Activated T-helper 1 cell treated with anti-CD3 and anti-CD28 coated beads, Interleukin-12 subunit alpha, Interleukin-12 subunit beta, Interleukin-2, Interleukin-4 antibody, amounts not matched to agents 30 ng/mL and 10 ng/mL and 1 ng/mL, durations not matched to agents 14 hours and 24 hours and 36 hours (primary cell): Measurements from ENCODE around the gene RASIP1. TPM values are rescaled to one million over a fixed set of nuclear protein-coding genes. Genes with fewer than 3 reads are reported as not detected.
"Not testable (repeated sequence)": the region's sequence is repeated elsewhere in the genome, so short reads cannot be mapped to it uniquely, and the experiment has no call there.

Source experiments
- DNase-seq: peaks from one replicate; pipeline ENCODE4 v3.0.0; 2021; ENCODE audit warnings: low spot score
- H3K27ac Mint-ChIP-seq: one replicate; pipeline ENCODE4 v1.8.0; 2021; ENCODE audit warnings: mild to moderate bottlenecking, mixed read lengths
- H3K27me3 Mint-ChIP-seq: one replicate; pipeline ENCODE4 v1.8.0; 2022; ENCODE audit warnings: mild to moderate bottlenecking, moderate library complexity, mixed read lengths; ENCODE audit not compliant: insufficient read depth
- H3K36me3 Mint-ChIP-seq: one replicate; pipeline ENCODE4 v1.8.0; 2021; ENCODE audit warnings: low read depth, mixed read lengths
- H3K4me1 Mint-ChIP-seq: one replicate; pipeline ENCODE4 v1.8.0; 2021; ENCODE audit warnings: low read depth, mixed read lengths
- H3K4me3 Mint-ChIP-seq: one replicate; pipeline ENCODE4 v1.8.0; 2021; ENCODE audit warnings: mild to moderate bottlenecking, moderate library complexity, mixed read lengths
- H3K9me3 Mint-ChIP-seq: one replicate; pipeline ENCODE4 v1.8.0; 2021; ENCODE audit warnings: mixed read lengths
- intact Hi-C: fragments of 100-400 bp; cut with micrococcal nuclease; formaldehyde crosslinking; loops from one replicate; pipeline ENCODE4 v1.15.1; 2024
- total RNA-seq: library from RNA; stranded (reverse); gene quantifications from 2 replicates; pipeline ENCODE4 v1.2.3, GENCODE V29; 2022

Gene RASIP1
- total RNA-seq, 1 donor from 2014 or later: 0.44 TPM

DNA sequence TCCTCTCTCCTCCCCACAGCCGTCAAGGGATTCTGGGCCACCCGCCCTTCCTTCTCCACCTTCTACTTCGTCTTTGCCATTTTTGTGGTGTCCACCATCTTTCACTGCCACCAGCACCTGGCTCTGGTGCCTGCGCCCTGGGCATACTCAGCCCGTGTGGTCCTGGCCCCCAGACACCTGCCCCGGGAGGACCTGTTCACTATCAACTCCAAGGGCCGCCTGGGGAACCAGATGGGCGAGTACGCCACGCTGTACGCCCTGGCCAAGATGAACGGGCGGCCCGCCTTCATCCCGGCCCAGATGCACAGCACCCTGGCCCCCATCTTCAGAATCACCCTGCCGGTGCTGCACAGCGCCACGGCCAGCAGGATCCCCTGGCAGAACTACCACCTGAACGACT is 60.4 kb downstream of the RASIP1 start:
- intact Hi-C loops: not testable (repeated sequence)

GRCh38 chr19:48678201-48678600 is 62.2 kb downstream of the RASIP1 start:
- H3K36me3 Mint-ChIP-seq: no peaks in the 10 kb centered on the region
- H3K27ac Mint-ChIP-seq: no peak overlapping the region
- peaks cover 8% of the 10 kb centered on the region for H3K4me1 Mint-ChIP-seq
- H3K4me3 Mint-ChIP-seq: no peak overlapping the region
- intact Hi-C loops: no loop called here
- no peak for DNase-seq
- peaks cover 4% of the 10 kb centered on the region for H3K27me3 Mint-ChIP-seq
- no peaks in the 10 kb centered on the region for H3K9me3 Mint-ChIP-seq

More for the DNA sequence above, 60.4 kb downstream of the RASIP1 start:
- not testable (repeated sequence) for H3K4me3 Mint-ChIP-seq, H3K36me3 Mint-ChIP-seq, H3K9me3 Mint-ChIP-seq, H3K4me1 Mint-ChIP-seq, DNase-seq, H3K27ac Mint-ChIP-seq, H3K27me3 Mint-ChIP-seq

- Mint-ChIP-seq H3K27ac (no peak overlapping the region), H3K4me1 (peaks cover 8% of the 10 kb centered on the region)
Observed at GRCh38 chr19:48676887-48677286, 63.5 kb downstream of the RASIP1 start.

GRCh38 chr19:48676487-48676886 is 63.9 kb downstream of the RASIP1 start:
- Mint-ChIP-seq H3K36me3 (no peaks in the 10 kb centered on the region), H3K4me1 (peaks cover 8% of the 10 kb centered on the region), H3K27me3 (peaks cover 4% of the 10 kb centered on the region), H3K4me3 (no peak overlapping the region), H3K27ac (no peak overlapping the region), H3K9me3 (no peaks in the 10 kb centered on the region)
- DNase-seq: no peak
- intact Hi-C loops: no loop called here

More at GRCh38 chr19:48676887-48677286, 63.5 kb downstream of the RASIP1 start:
- DNase-seq: no peak
- H3K4me3 Mint-ChIP-seq: no peak overlapping the region
- no peaks in the 10 kb centered on the region for H3K36me3 Mint-ChIP-seq
- intact Hi-C loops: no loop called here
- H3K27me3 Mint-ChIP-seq: peaks cover 4% of the 10 kb centered on the region
- H3K9me3 Mint-ChIP-seq: no peaks in the 10 kb centered on the region

DNA sequence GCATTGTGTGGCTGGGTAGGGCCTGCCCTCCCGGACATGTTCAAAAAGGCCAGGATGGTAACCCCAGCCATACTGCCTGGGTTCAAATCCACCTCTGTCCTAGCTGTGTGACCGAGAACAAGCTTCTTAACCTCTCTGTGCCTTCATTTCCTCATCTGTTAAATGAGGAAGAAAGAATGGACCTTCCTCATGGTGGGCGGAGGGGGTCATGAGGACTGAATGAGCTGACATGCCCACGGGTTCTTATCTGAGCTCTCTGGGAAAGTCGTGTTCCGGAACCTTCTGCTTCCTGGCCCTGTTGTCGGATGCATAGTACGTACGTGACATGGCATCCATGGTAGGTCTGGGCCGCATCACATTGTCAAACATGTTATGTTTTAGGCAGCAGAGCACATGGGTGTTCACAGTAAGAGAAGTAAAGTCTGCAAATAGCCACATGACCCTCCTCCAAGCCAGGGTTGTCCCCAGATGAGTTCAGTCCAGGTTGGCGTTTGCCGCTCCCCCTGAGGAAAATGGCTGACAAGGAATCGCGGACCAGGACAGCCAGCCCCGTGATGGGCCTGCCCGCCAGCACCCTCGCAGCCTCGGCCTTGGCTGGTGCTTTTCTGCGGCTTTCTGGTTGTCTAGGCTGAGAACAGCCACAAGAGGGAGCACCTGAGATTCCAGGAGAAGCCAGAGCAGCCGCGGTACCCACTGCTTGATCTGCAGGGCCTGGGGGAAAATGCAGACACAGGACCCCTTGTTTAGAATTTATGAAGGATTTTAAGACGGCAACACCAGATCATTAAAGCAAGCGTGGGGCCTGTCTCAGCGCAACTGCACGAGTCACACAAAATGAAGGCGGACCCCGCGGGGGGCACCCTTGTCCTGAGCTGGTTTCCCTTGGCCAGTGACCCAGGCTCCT is 65.2 kb downstream of the RASIP1 start:
- DNase-seq: peak; percentile 69
- H3K36me3 Mint-ChIP-seq: no peaks in the 10 kb centered on the region
- intact Hi-C loops: loop anchor here (1.0 to 2.0 kb wide), 3 partner anchors 14 to 64 kb away; partner anchors contain the start of gene CA11
- no peak overlapping the region for H3K4me3 Mint-ChIP-seq
- H3K27me3 Mint-ChIP-seq: peaks cover 4% of the 10 kb centered on the region
- no peaks in the 10 kb centered on the region for H3K9me3 Mint-ChIP-seq
- H3K4me1 Mint-ChIP-seq: peaks cover 8% of the 10 kb centered on the region
- no peak overlapping the region for H3K27ac Mint-ChIP-seq

DNA sequence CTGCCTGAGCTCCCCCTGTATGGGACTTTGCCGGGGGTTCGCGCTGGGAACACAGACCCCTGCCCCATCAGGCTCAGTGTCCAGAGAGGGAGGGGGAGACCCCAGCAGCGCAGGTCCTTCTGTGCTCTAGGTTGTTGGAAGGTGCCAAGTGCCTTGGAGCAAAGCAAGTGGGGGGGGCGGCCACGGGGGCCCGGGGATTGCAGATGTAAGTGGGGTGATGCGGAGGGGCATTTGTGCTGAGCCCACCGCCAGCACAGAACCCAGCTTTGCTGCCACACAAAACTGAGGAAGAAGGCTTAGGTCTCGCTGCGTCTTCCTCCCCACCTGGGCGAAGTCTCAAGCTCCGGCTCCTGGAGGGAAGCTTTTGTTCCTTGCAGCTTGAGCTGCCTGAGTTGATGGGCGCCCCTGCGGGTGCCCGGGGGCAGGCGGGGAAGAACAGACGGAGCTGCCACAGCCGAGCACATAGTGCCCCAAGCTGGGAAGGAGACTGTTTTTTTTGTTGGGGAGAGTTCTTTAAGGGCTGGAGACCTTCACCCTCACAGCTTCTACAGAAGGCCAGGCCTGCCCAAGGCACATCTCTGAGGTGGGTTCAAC is 66.1 kb downstream of the RASIP1 start:
- H3K27ac Mint-ChIP-seq: no peak overlapping the region
- H3K27me3 Mint-ChIP-seq: peaks cover 4% of the 10 kb centered on the region
- no peak for DNase-seq
- H3K4me1 Mint-ChIP-seq: peaks cover 8% of the 10 kb centered on the region
- H3K36me3 Mint-ChIP-seq: no peaks in the 10 kb centered on the region
- intact Hi-C loops: loop anchor here (2.0 kb wide), 1 partner anchor 64 kb away; no protein-coding TSS in a partner anchor
- H3K9me3 Mint-ChIP-seq: no peaks in the 10 kb centered on the region
- H3K4me3 Mint-ChIP-seq: no peak overlapping the region

GRCh38 chr19:48673436-48674100 is 66.8 kb downstream of the RASIP1 start:
- H3K27ac Mint-ChIP-seq: no peak overlapping the region
- peaks cover 8% of the 10 kb centered on the region for H3K4me1 Mint-ChIP-seq
- peaks cover 4% of the 10 kb centered on the region for H3K27me3 Mint-ChIP-seq
- no peak for DNase-seq
- intact Hi-C loops: loop anchor here (2.0 kb wide), 1 partner anchor 65 kb away; no protein-coding TSS in a partner anchor
- H3K9me3 Mint-ChIP-seq: no peaks in the 10 kb centered on the region
- no peak overlapping the region for H3K4me3 Mint-ChIP-seq
- H3K36me3 Mint-ChIP-seq: no peaks in the 10 kb centered on the region

- intact Hi-C loops: no loop called here
- no peaks in the 10 kb centered on the region for H3K36me3 Mint-ChIP-seq
- no peak within 1 kb of the TSS for H3K27ac Mint-ChIP-seq
- no peak for DNase-seq
- no peaks in the 10 kb centered on the region for H3K9me3 Mint-ChIP-seq
- peaks cover 8% of the 10 kb centered on the region for H3K4me1 Mint-ChIP-seq
- H3K4me3 Mint-ChIP-seq: no peak within 1 kb of the TSS
- peaks cover 4% of the 10 kb centered on the region for H3K27me3 Mint-ChIP-seq
Observed at GRCh38 chr19:48672994-48673393, 67.4 kb downstream of the RASIP1 start, which contains the start of gene NTN5. Gene NTN5, minus strand, starts transcription at chr19:48673017. Its CDS starts 2,031 bp downstream, at chr19:48670986.

DNA sequence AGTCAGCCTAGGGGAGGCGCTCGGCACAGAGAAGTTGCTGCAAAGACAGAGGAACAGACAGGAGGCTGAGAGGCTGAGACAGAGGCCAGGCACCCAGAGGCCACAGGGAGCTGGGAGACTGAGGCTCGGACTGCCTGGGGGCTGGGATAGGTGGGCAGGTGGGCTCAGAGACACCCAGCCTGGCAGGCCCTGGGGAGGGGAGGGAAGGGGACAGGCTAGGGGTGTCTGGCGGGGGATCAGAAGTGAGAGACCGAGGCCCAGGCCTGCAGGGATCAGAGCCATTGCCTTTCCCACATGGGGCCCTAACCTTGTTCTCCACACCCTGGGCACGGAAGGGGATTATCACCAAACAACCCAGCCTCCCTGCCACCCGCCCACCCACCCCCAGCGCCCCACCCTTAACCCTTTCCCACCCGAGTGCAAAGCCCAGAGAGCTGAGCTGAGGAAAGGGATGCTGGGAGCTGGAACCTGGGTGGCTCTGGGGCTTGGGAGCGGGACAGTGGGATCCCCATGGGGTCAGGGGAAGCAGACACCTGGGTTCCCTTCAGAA is 68.9 kb downstream of the RASIP1 start:
- peaks cover 8% of the 10 kb centered on the region for H3K4me1 Mint-ChIP-seq
- no peaks in the 10 kb centered on the region for H3K36me3 Mint-ChIP-seq
- intact Hi-C loops: no loop called here
- no peak overlapping the region for H3K4me3 Mint-ChIP-seq
- DNase-seq: no peak
- H3K27ac Mint-ChIP-seq: no peak overlapping the region
- no peaks in the 10 kb centered on the region for H3K9me3 Mint-ChIP-seq
- H3K27me3 Mint-ChIP-seq: peaks cover 3% of the 10 kb centered on the region

DNA sequence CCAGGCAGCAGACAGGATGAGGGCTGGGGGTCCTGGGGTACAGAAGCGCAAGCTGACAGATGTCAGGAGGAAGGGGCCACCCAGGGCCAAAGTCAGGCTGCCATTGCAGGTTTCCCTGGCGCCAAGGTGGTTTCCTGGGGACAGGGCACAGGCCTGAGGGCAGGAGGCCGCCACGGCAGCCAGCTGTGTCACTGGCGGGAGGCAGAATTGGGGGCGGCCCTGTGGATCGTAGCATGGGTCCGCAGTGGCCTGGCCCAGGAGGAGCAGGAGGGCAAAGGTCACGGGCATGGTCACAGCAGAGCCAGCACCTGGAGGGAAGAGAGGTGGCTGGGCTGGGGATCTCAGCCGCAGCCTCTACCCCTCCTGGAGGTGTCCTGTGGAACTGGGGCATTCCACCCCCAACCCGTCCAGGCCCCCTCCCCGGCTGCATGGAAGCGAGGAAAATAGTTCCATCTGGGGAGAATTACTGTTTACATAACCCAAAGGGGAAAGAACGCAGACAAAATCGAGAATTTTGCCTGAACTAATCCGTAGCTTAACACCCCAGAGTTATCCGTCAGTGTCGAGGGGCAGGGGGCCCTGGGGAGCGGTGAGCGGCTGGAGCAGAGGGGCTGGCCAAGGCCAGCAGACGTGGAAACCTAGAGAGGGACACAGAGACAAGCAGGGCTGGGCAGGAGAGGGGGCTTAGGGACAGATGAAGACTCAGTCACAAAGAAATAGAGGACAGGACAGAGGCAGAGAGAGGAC is 69.5 kb downstream of the RASIP1 start:
- no peak overlapping the region for H3K4me3 Mint-ChIP-seq
- H3K27ac Mint-ChIP-seq: no peak overlapping the region
- intact Hi-C loops: no loop called here
- H3K27me3 Mint-ChIP-seq: peaks cover 3% of the 10 kb centered on the region
- peaks cover 8% of the 10 kb centered on the region for H3K4me1 Mint-ChIP-seq
- no peaks in the 10 kb centered on the region for H3K9me3 Mint-ChIP-seq
- no peaks in the 10 kb centered on the region for H3K36me3 Mint-ChIP-seq
- no peak for DNase-seq
